Spleen (tissue), 11 donors: ENCODE measurements around the gene C6orf132. TPM values are rescaled to one million over a fixed set of nuclear protein-coding genes. Genes with fewer than 3 reads are reported as not detected.

Experiments
- DNase-seq: peaks from one replicate; pipeline ENCODE4 v3.0.0-alpha.2; 2020
- H3K27ac ChIP-seq, 8 donors: fragments of 200-600 bp; sonication (generic) in 7 of 8; 1 replicate in 4 of 8; 2 replicates in 4 of 8; pipeline versions ENCODE4 v1.5.0 to v1.8.0; 2016 to 2021; ENCODE audit warnings: inconsistent platforms in 4 of 8, mild to moderate bottlenecking in 4 of 8, moderate library complexity in 1 of 8
- H3K27me3 ChIP-seq, 7 donors: fragments of 200-600 bp; sonication (generic) in 6 of 7; replicated peaks in 1 of 7; 1 replicate in 4 of 7; 2 replicates in 3 of 7; pipeline versions ENCODE4 v1.5.0 to v1.8.0; 2016 to 2021; ENCODE audit warnings: inconsistent platforms in 3 of 7, mild to moderate bottlenecking in 1 of 7
- H3K36me3 ChIP-seq, 6 donors: fragments of 200-600 bp; sonication (generic) in 5 of 6; 1 replicate in 4 of 6; 2 replicates in 2 of 6; pipeline versions ENCODE4 v1.5.0 to v1.8.0; 2016 to 2021; ENCODE audit warnings: inconsistent platforms in 2 of 6
- H3K4me1 ChIP-seq, 6 donors: fragments of 200-600 bp; sonication (generic) in 5 of 6; 1 replicate in 3 of 6; 2 replicates in 3 of 6; pipeline versions ENCODE4 v1.5.0 to v1.8.0; 2016 to 2021; ENCODE audit warnings: inconsistent platforms in 3 of 6
- H3K4me3 ChIP-seq, 8 donors: fragments of 200-600 bp; sonication (generic) in 7 of 8; 1 replicate in 4 of 8; 2 replicates in 4 of 8; pipeline versions ENCODE4 v1.5.0 to v1.8.0; 2016 to 2021; ENCODE audit warnings: inconsistent platforms in 4 of 8, mild to moderate bottlenecking in 4 of 8, moderate library complexity in 2 of 8
- H3K9me3 ChIP-seq, 8 donors: fragments of 200-600 bp; sonication (generic) in 7 of 8; 1 replicate in 4 of 8; 2 replicates in 4 of 8; pipeline versions ENCODE4 v1.5.0 to v1.8.0; 2016 to 2021; ENCODE audit warnings: inconsistent platforms in 4 of 8
- CTCF ChIP-seq, 11 experiments: fragments of 200-600 bp in 7 of 11; fragments of 450-650 bp in 4 of 11; sonication (generic) in 4 of 11; IDR thresholded peaks in 8 of 11; conservative IDR thresholded peaks in 3 of 11; 1 replicate in 7 of 11; 2 replicates in 4 of 11; pipeline versions ENCODE4 v1.4.0 to v1.8.0; 2016 to 2021; ENCODE audit warnings: antibody characterized with exemption in 11 of 11, inconsistent platforms in 4 of 11, mild to moderate bottlenecking in 1 of 11
- POLR2A ChIP-seq, 3 donors: fragments of 450-650 bp; IDR thresholded peaks; one replicate each; pipeline ENCODE4 v1.5.1; 2017; ENCODE audit warnings: antibody characterized with exemption in 3 of 3, mild to moderate bottlenecking in 1 of 3
- POLR2AphosphoS5 ChIP-seq, 3 donors: sonication (generic); formaldehyde crosslinking; IDR thresholded peaks; one replicate each; pipeline ENCODE4 v1.5.1; 2017; ENCODE audit warnings: antibody characterized with exemption in 3 of 3
- WGBS, 5 donors: extraction: QIAGEN DNeasy Blood & Tissue Kit in 3 of 5; methylation state at CpG; one replicate each; pipeline versions ENCODE4 v1.1.5 to v1.1.7; 2013 to 2018; 5-methylcytosine and 5-hydroxymethylcytosine counted together
- intact Hi-C: fragments of 100-400 bp; cut with DNase I; formaldehyde crosslinking; loops from one replicate; pipeline ENCODE4 v1.15.0; 2023; ENCODE audit warnings: low total_unique reads
- polyA plus RNA-seq, 3 donors: library from polyadenylated mRNA; stranded (reverse); fragments of 200-250 nt; gene quantifications; one replicate each; pipeline ENCODE4 v1.2.1, GENCODE V29; 2013
- total RNA-seq, 7 donors: library from RNA; depleted of rRNA in 3 of 7; stranded (reverse); fragments of >200 nt in 3 of 7; fragmentation: NEBNext Ultra II Directional in 4 of 7; extraction: Animal tissue kit (Norgen Biotek cat#: 25700) in 4 of 7; gene quantifications; one replicate each; pipeline versions ENCODE4 v1.1.0 to v1.2.1, GENCODE V29; 2016 to 2021
- donor health status: healthy with polysubstance abuse.
- donor health status: DM: no; HTN: no; CAD: no; lungs with moderate emphysema.
- donor health status: DM: no; HTN: no; CAD: no.
- donor health status: Bipolar disorder and iron deficiency.
- donor health status: healthy.
- donor health status: DM: no; HTN: no; CAD: no.
- donor health status: DM: yes; HTN: yes; CAD: no.

The C6orf132 gene
- total and polyA plus RNA-seq, 10 donors: 0.05 to 0.27 (median 0.13) TPM; not detected in 3

GRCh38 chr6:42112351-42112750, 30.1 kb downstream of the C6orf132 start:
- H3K9me3 ChIP-seq: peaks cover 0 to 12% (median 4%) of the 10 kb centered on the region in 8 donors
- WGBS, 5 donors: 90 to 100% (median 91%) methylated on average over 1 of the region's 1 CpG
- no peak overlapping the region for H3K27ac ChIP-seq
- no peak for DNase-seq
- no peaks in the 10 kb centered on the region for H3K36me3 ChIP-seq
- no peaks in the 10 kb centered on the region for H3K4me1 ChIP-seq
- intact Hi-C loops: no loop called here
- H3K4me3 ChIP-seq: no peak overlapping the region
- TF ChIP-seq POLR2AphosphoS5 (IDR thresholded peaks at IDR 0.05) (no peak), POLR2A (IDR thresholded peaks at IDR 0.05) (no peak), CTCF (IDR thresholded peaks at IDR 0.05 in 8 of 11, conservative IDR thresholded peaks at IDR 0.05 in 3 of 11) (no peak)
- H3K27me3 ChIP-seq: peaks cover 0 to 9% (median 0%) of the 10 kb centered on the region in 7 donors

GRCh38 chr6:42110683-42111082, 31.7 kb downstream of the C6orf132 start:
- 74 to 85% (median 79%) methylated on average over 3 of the region's 3 CpGs for WGBS, 5 donors
- Histone ChIP-seq H3K4me1 (no peaks in the 10 kb centered on the region), H3K4me3 (no peak overlapping the region), H3K9me3 (peaks cover 0 to 12% (median 4%) of the 10 kb centered on the region in 8 donors), H3K27ac (no peak overlapping the region), H3K27me3 (peaks cover 0 to 9% (median 0%) of the 10 kb centered on the region in 7 donors), H3K36me3 (no peaks in the 10 kb centered on the region)
- no peak for DNase-seq
- intact Hi-C loops: no loop called here
- no peak for TF ChIP-seq POLR2A (IDR thresholded peaks at IDR 0.05)
- no peak for TF ChIP-seq CTCF (IDR thresholded peaks at IDR 0.05 in 8 of 11, conservative IDR thresholded peaks at IDR 0.05 in 3 of 11)
- no peak for TF ChIP-seq POLR2AphosphoS5 (IDR thresholded peaks at IDR 0.05)

DNA sequence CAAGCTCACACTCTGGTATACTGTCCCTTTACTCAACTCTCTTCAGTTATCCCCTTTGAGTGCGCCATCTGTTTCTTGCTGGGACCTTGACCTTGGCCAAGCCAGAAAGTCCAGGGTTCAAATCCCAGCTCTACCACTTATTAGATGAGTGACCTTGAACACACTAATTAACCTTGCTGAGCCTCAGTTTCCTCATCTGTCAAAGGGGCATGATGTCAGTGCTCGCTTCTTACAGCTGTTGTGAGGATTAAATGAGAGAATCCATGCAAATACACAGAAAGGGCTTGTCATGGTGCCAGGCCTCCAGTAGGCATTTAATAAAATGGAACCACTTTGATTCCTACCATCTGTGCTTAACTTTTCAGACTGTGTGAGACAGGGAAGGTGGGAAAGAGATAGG, 34.3 kb downstream of the C6orf132 start:
- Histone ChIP-seq H3K27ac (no peak overlapping the region), H3K27me3 (peaks cover 0 to 30% (median 7%) of the 10 kb centered on the region in 7 donors), H3K4me3 (no peak overlapping the region), H3K9me3 (peaks cover 0 to 12% (median 4%) of the 10 kb centered on the region in 8 donors), H3K4me1 (peaks cover 3 to 19% (median 13%) of the 10 kb centered on the region in 6 donors), H3K36me3 (no peaks in the 10 kb centered on the region)
- 92 to 97% (median 94%) methylated on average over 2 of the region's 2 CpGs for WGBS, 5 donors
- no peak for TF ChIP-seq CTCF (IDR thresholded peaks at IDR 0.05 in 8 of 11, conservative IDR thresholded peaks at IDR 0.05 in 3 of 11)
- no peak for TF ChIP-seq POLR2AphosphoS5 (IDR thresholded peaks at IDR 0.05)
- TF ChIP-seq POLR2A (IDR thresholded peaks at IDR 0.05): no peak
- intact Hi-C loops: no loop called here
- DNase-seq: no peak

DNA sequence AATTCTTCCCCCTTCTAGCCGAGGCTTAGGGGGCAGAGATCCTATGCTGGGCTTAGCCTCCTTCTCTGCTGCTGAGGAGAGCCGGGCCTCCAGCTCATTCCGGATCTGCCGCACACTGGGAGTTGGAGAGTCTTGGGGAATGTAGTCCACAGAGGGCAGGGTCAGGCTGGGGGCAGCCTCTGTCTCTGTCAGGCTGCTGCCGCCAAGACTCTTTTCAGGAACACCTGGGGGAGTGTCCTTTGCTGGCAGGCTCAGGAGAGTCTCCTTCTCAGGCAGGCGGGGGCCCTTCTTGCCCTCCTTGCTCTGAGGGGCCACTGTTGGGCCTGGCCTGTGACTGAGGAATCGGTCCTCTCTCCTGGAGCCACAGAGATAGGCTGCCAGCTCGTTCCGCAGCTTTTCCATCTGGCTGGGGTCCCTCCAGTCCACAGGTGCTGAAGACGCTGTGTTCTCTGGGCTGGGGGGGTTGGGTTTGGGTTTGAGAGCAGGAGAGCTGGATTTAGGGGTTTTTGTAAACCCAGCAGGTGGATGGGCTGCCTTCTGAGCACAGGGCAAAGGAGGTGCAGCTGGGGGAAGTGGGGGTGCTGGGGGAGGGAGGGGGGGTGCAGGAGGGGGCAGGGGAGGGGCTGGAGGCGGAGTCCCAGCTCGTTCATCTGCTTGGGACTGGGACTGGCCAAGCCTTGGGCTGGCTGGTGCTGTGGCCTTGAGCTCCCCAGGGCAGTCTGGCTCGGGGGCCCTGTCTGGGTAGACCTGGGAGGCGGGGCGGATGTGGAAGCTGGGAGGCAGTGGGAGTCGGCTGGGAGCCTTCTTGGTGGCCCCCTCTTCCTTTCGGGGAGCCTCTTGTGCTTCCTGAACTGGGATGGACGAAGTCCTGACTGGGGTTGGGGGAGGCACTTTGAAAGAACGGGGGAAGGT, 36.1 kb downstream of the C6orf132 start:
- Histone ChIP-seq H3K9me3 (peaks cover 0 to 12% (median 4%) of the 10 kb centered on the region in 8 donors), H3K27ac (no peak overlapping the region), H3K36me3 (no peaks in the 10 kb centered on the region), H3K4me3 (no peak overlapping the region), H3K27me3 (peaks cover 0 to 27% (median 7%) of the 10 kb centered on the region in 7 donors), H3K4me1 (peaks cover 3 to 19% (median 13%) of the 10 kb centered on the region in 6 donors)
- intact Hi-C loops: no loop called here
- 79 to 85% (median 83%) methylated on average over 16 to 19 of the region's 19 CpGs for WGBS, 5 donors
- DNase-seq: no peak
- TF ChIP-seq CTCF (IDR thresholded peaks at IDR 0.05 in 8 of 11, conservative IDR thresholded peaks at IDR 0.05 in 3 of 11): no peak
- no peak for TF ChIP-seq POLR2AphosphoS5 (IDR thresholded peaks at IDR 0.05)
- TF ChIP-seq POLR2A (IDR thresholded peaks at IDR 0.05): no peak
